ENCODE measurements around the gene CAMTA1. TPM values are rescaled to one million over a fixed set of nuclear protein-coding genes. Genes with fewer than 3 reads are reported as not detected.

Gene CAMTA1
- total RNA-seq, 1 experiment from 2014 or later = 69.5 TPM

- Histone ChIP-seq H3K27me3 (ENCODE audit: insufficient read depth, low read length) (no peaks in the 10 kb centered on the region), H3K9me3 (ENCODE audit: control insufficient read depth in 1 of 2, insufficient read depth in 1 of 2, low read depth in 1 of 2, low read length in 2 of 2) (no peaks in the 10 kb centered on the region), H3K9me2 (ENCODE audit: insufficient read depth) (no peaks in the 10 kb centered on the region), H2AFZ (ENCODE audit: low read depth, low read length, poor library complexity, severe bottlenecking) (no peak overlapping the region), H3K4me1 (ENCODE audit: control insufficient read depth in 1 of 2, insufficient read depth in 2 of 2, low read length in 2 of 2) (peaks cover 4 to 12% of the 10 kb centered on the region in 2 experiments; a peak in 3 of 4 replicates), H3K9ac (ENCODE audit: low read length) (peak overlapping the region; percentile 92), H3K4me3 (replicated peaks in 1 of 2; ENCODE audit: low read depth in 1 of 2, low read length in 2 of 2) (peak overlapping the region; percentile 82 to 94), H3K4me2 (ENCODE audit: low read length) (peak overlapping the region; percentile 94), H4K20me1 (ENCODE audit: insufficient read depth) (no peaks in the 10 kb centered on the region), H3K27ac (ENCODE audit: low read depth, low read length) (peak overlapping the region; percentile 59), H3K79me2 (ENCODE audit: insufficient read depth, low read length) (peaks cover 50% of the 10 kb centered on the region), H3K36me3 (ENCODE audit: control insufficient read depth in 1 of 2, insufficient read depth in 2 of 2, low read length in 2 of 2) (peaks cover 0 to 15% of the 10 kb centered on the region in 2 experiments; a peak in 2 of 4 replicates)
- TSS peak; percentile 53 for BruUV-seq (replicated peaks)
- ChIA-PET RAD21 (ENCODE audit: low non-redundant PET in 1 of 2, low total read pairs in 2 of 2, uncharacterized antibody in 2 of 2, unreplicated experiment in 2 of 2) (no interaction called here), POLR2A (interaction anchor here (1.0 kb wide), 1 partner anchor 9 kb away, joined by 3 read pairs; no protein-coding TSS in a partner anchor), CTCF (no interaction called here)
- DNase-seq (ENCODE audit: low read depth, low spot score) (no peak), ATAC-seq (no peak; the same call in 1 of the 2 replicates)
- intact Hi-C loops (cut with micrococcal nuclease) = no loop called here
- no peak for TF ChIP-seq ZFX (IDR thresholded peaks at IDR 0.05)
- no peak for TF ChIP-seq SP1 (IDR thresholded peaks at IDR 0.05; ENCODE audit: low read depth)
Measured at GRCh38 chr1:7771823-7772299, 986.6 kb downstream of the CAMTA1 start.

GRCh38 chr1:7777591-7777990, 992.3 kb downstream of the CAMTA1 start:
- POLR2A ChIA-PET = no interaction called here
- H3K36me3 ChIP-seq (ENCODE audit: control insufficient read depth in 1 of 2, insufficient read depth in 2 of 2, low read length in 2 of 2) = peaks cover 11 to 26% of the 10 kb centered on the region in 2 experiments; a peak in 3 of 4 replicates

More at GRCh38 chr1:7777591-7777990, 992.3 kb downstream of the CAMTA1 start:
- Histone ChIP-seq H3K79me2 (ENCODE audit: insufficient read depth, low read length) (peaks cover 37% of the 10 kb centered on the region), H3K4me2 (ENCODE audit: low read length) (no peak overlapping the region), H3K4me1 (ENCODE audit: control insufficient read depth in 1 of 2, insufficient read depth in 2 of 2, low read length in 2 of 2) (no peaks in the 10 kb centered on the region), H3K9me2 (ENCODE audit: insufficient read depth) (no peaks in the 10 kb centered on the region), H2AFZ (ENCODE audit: low read depth, low read length, poor library complexity, severe bottlenecking) (no peak overlapping the region), H3K27me3 (ENCODE audit: insufficient read depth, low read length) (no peaks in the 10 kb centered on the region), H3K4me3 (replicated peaks in 1 of 2; ENCODE audit: low read depth in 1 of 2, low read length in 2 of 2) (no peak overlapping the region), H3K9me3 (ENCODE audit: control insufficient read depth in 1 of 2, insufficient read depth in 1 of 2, low read depth in 1 of 2, low read length in 2 of 2) (no peaks in the 10 kb centered on the region), H3K27ac (ENCODE audit: low read depth, low read length) (no peak overlapping the region), H4K20me1 (ENCODE audit: insufficient read depth) (no peaks in the 10 kb centered on the region), H3K9ac (ENCODE audit: low read length) (no peak overlapping the region)
- intact Hi-C loops (cut with micrococcal nuclease) = no loop called here
- ATAC-seq = no peak
- CTCF ChIA-PET = no interaction called here
- DNase-seq (ENCODE audit: low read depth, low spot score) = no peak
- RAD21 ChIA-PET (ENCODE audit: low non-redundant PET in 1 of 2, low total read pairs in 2 of 2, uncharacterized antibody in 2 of 2, unreplicated experiment in 2 of 2) = no interaction called here
- TF ChIP-seq FOSL1 (IDR thresholded peaks at IDR 0.05; ENCODE audit: low read depth) = no peak
- no peak for TF ChIP-seq POLR2A (IDR thresholded peaks at IDR 0.05; ENCODE audit: borderline replicate concordance, extremely low read depth, insufficient read depth, insufficient read length)
- no peak for TF ChIP-seq CTCF (IDR thresholded peaks at IDR 0.05 in 2 of 3, conservative IDR thresholded peaks at IDR 0.05 in 1 of 3; ENCODE audit: borderline replicate concordance in 1 of 3, insufficient read depth in 1 of 3, low read depth in 2 of 3, low read length in 2 of 3)
- no peak for TF ChIP-seq RAD21 (IDR thresholded peaks at IDR 0.05; ENCODE audit: low read depth)
- BruUV-seq (replicated peaks) = no TSS peak

Data from HCT116 (cell line).